PC-3 (cell line): ENCODE measurements around the gene ZNF438. TPM values are rescaled to one million over a fixed set of nuclear protein-coding genes. Genes with fewer than 3 reads are reported as not detected.

ENCODE experiments used
- ATAC-seq: fragments of 200-7000 bp; cut with Tn5 transposase; 2 replicates; pipeline ENCODE4 v1.9.1; 2020; ENCODE audit warnings: mild to moderate bottlenecking, moderate library complexity
- BruUV-seq: library from RNA; stranded (reverse); fragments of 400-500 nt; replicated peaks from 2 replicates; lab custom pipeline; 2021; lab: Mats Ljungman, UMichigan
- CTCF ChIA-PET: fragments of 300-600 bp; sonication (Branson Sonifier 250); formaldehyde crosslinking; loops from one replicate; lab custom pipeline; 2022; ENCODE audit warnings: antibody characterized with exemption; lab: Charles Lee
- POLR2A ChIA-PET: fragments of 300-600 bp; sonication (Branson Sonifier 250); formaldehyde crosslinking; loops from one replicate; lab custom pipeline; 2022; ENCODE audit warnings: antibody characterized with exemption; ENCODE audit not compliant: unreplicated experiment; lab: Charles Lee
- DNase-seq: peaks from one replicate; pipeline ENCODE4 v3.0.0-alpha.2; 2015
- H2AFZ ChIP-seq: fragments of 300-600 bp; sonication (generic); 2 replicates; pipeline ENCODE4 v1.6.0; 2016; ENCODE audit warnings: antibody characterized with exemption, low read length
- H3F3A ChIP-seq: fragments of 300-600 bp; sonication (generic); one replicate; pipeline ENCODE4 v1.6.0; 2017; ENCODE audit warnings: antibody characterized with exemption, low read length, control low read depth, mild to moderate bottlenecking; ENCODE audit not compliant: unreplicated experiment
- H3K27ac ChIP-seq: fragments of 300-600 bp; sonication (generic); 2 replicates; pipeline ENCODE4 v1.5.1; 2016; ENCODE audit warnings: mild to moderate bottlenecking, low read length
- H3K27me3 ChIP-seq: fragments of 300-600 bp; sonication (generic); 2 replicates; pipeline ENCODE4 v1.6.1; 2016; ENCODE audit warnings: low read length, mixed read lengths
- H3K36me3 ChIP-seq: fragments of 300-600 bp; sonication (generic); 2 replicates; pipeline ENCODE4 v1.6.1; 2016; ENCODE audit warnings: low read depth, mixed run types, low read length, mixed read lengths
- H3K4me1 ChIP-seq: fragments of 300-600 bp; sonication (generic); 2 replicates; pipeline ENCODE4 v1.5.1; 2016; ENCODE audit warnings: low read length; ENCODE audit not compliant: insufficient read depth
- H3K4me2 ChIP-seq: fragments of 300-600 bp; sonication (generic); 2 replicates; pipeline ENCODE4 v1.6.0; 2016; ENCODE audit warnings: low read length
- H3K4me3 ChIP-seq: fragments of 300-600 bp; sonication (generic); 2 replicates; pipeline ENCODE4 v1.5.1; 2016; ENCODE audit warnings: mild to moderate bottlenecking, low read length, mixed read lengths
- H3K79me2 ChIP-seq: fragments of 300-600 bp; sonication (generic); 2 replicates; pipeline ENCODE4 v1.6.1; 2017; ENCODE audit warnings: low read length, mixed read lengths
- H3K9ac ChIP-seq: fragments of 300-600 bp; sonication (generic); 2 replicates; pipeline ENCODE4 v1.6.0; 2016; ENCODE audit warnings: mild to moderate bottlenecking, low read length
- H3K9me2 ChIP-seq: fragments of 300-600 bp; sonication (generic); replicated peaks from 2 replicates; pipeline ENCODE4 v1.6.1; 2016; ENCODE audit warnings: mixed run types, low read length, mixed read lengths
- H3K9me3 ChIP-seq: fragments of 300-600 bp; sonication (generic); 2 replicates; pipeline ENCODE4 v1.6.1; 2016; ENCODE audit warnings: low read length, mixed read lengths
- H4K20me1 ChIP-seq: fragments of 300-600 bp; sonication (generic); 2 replicates; pipeline ENCODE4 v1.6.1; 2016; ENCODE audit warnings: low read length, mixed read lengths
- CTCF ChIP-seq: fragments of 300-600 bp; sonication (generic); conservative IDR thresholded peaks from 2 replicates; pipeline ENCODE4 v1.5.1; 2017; ENCODE audit warnings: antibody characterized with exemption, low read depth, mild to moderate bottlenecking, low read length
- EZH2 ChIP-seq: fragments of 300-600 bp; sonication (generic); IDR thresholded peaks from one replicate; pipeline ENCODE4 v1.6.1; 2017; ENCODE audit warnings: antibody characterized with exemption, mild to moderate bottlenecking, low read length; ENCODE audit not compliant: unreplicated experiment
- EZH2phosphoT487 ChIP-seq: fragments of 300-600 bp; sonication (generic); IDR thresholded peaks from 2 replicates; pipeline ENCODE4 v1.6.1; 2018; ENCODE audit warnings: mild to moderate bottlenecking, antibody characterized with exemption, low read length, borderline replicate concordance
- intact Hi-C: fragments of 100-400 bp; cut with micrococcal nuclease; formaldehyde crosslinking; loops from 2 replicates; pipeline ENCODE4 v1.9.0; 2023
- total RNA-seq: library from RNA; depleted of rRNA; stranded (reverse); fragments of >200 nt; gene quantifications from 2 replicates; pipeline ENCODE4 v1.2.3, GENCODE V29; 2014

The ZNF438 gene
- total RNA-seq, 1 experiment from 2014 or later, result 0.98 TPM

GRCh38 chr10:31014161-31014875 is 17.3 kb downstream of the ZNF438 start:
- no peak overlapping the region for H3K9ac ChIP-seq
- ChIA-PET POLR2A (interaction anchor here (0.6 kb wide), 1 partner anchor 18 kb away, joined by 7 read pairs; the partner anchor contains the start of gene ZNF438), CTCF (no interaction called here)
- H3K4me2 ChIP-seq, result no peak overlapping the region
- H3K27me3 ChIP-seq, result no peaks in the 10 kb centered on the region
- no peak overlapping the region for H3K27ac ChIP-seq
- no peak for TF ChIP-seq EZH2phosphoT487
- TF ChIP-seq CTCF, result no peak
- no peak for TF ChIP-seq EZH2
- H3F3A ChIP-seq, result no peaks in the 10 kb centered on the region
- intact Hi-C loops, result no loop called here
- peaks cover 22% of the 10 kb centered on the region for H3K4me1 ChIP-seq
- no peaks in the 10 kb centered on the region for H3K9me3 ChIP-seq
- no TSS peak for BruUV-seq
- H3K9me2 ChIP-seq, result no peaks in the 10 kb centered on the region
- no peak for DNase-seq
- H3K36me3 ChIP-seq, result no peaks in the 10 kb centered on the region
- no peaks in the 10 kb centered on the region for H4K20me1 ChIP-seq
- no peak for ATAC-seq
- no peaks in the 10 kb centered on the region for H3K79me2 ChIP-seq
- H3K4me3 ChIP-seq, result no peak overlapping the region
- no peak overlapping the region for H2AFZ ChIP-seq

GRCh38 chr10:31013331-31013730 is 18.3 kb downstream of the ZNF438 start:
- Histone ChIP-seq H3K27me3 (no peaks in the 10 kb centered on the region), H3K9ac (no peak overlapping the region), H4K20me1 (no peaks in the 10 kb centered on the region), H3K36me3 (no peaks in the 10 kb centered on the region), H3K79me2 (no peaks in the 10 kb centered on the region), H2AFZ (no peak overlapping the region), H3K9me2 (no peaks in the 10 kb centered on the region), H3K27ac (no peak overlapping the region), H3K4me1 (peaks cover 29% of the 10 kb centered on the region), H3K4me2 (no peak overlapping the region), H3K9me3 (no peaks in the 10 kb centered on the region), H3F3A (no peaks in the 10 kb centered on the region), H3K4me3 (no peak overlapping the region)
- no TSS peak for BruUV-seq
- no peak for DNase-seq
- POLR2A ChIA-PET, result no interaction called here
- no peak for ATAC-seq
- intact Hi-C loops, result no loop called here
- CTCF ChIA-PET, result no interaction called here
- TF ChIP-seq EZH2 (no peak), EZH2phosphoT487 (no peak), CTCF (no peak)

- H3K36me3 ChIP-seq, result no peaks in the 10 kb centered on the region
- POLR2A ChIA-PET, result no interaction called here
- DNase-seq, result no peak
- H3K27ac ChIP-seq, result no peak overlapping the region
- TF ChIP-seq EZH2phosphoT487, result no peak
- TF ChIP-seq CTCF, result no peak
- TF ChIP-seq EZH2, result no peak
- BruUV-seq, result no TSS peak
- H3K9me2 ChIP-seq, result no peaks in the 10 kb centered on the region
- no peaks in the 10 kb centered on the region for H3K79me2 ChIP-seq
- no peak overlapping the region for H3K4me2 ChIP-seq
- H3K9ac ChIP-seq, result no peak overlapping the region
- no peak for ATAC-seq
- intact Hi-C loops, result no loop called here
- H3K4me3 ChIP-seq, result no peak overlapping the region
- H3K9me3 ChIP-seq, result no peaks in the 10 kb centered on the region
- no peaks in the 10 kb centered on the region for H4K20me1 ChIP-seq
- H3K27me3 ChIP-seq, result no peaks in the 10 kb centered on the region
- H2AFZ ChIP-seq, result no peak overlapping the region
- no peaks in the 10 kb centered on the region for H3F3A ChIP-seq
- H3K4me1 ChIP-seq, result peaks cover 44% of the 10 kb centered on the region
- CTCF ChIA-PET, result no interaction called here
Observed at GRCh38 chr10:31011665-31012022, 20.0 kb downstream of the ZNF438 start.
